SIG-M5 (cell line): Measurements from ENCODE around the gene DNAH1.

Experiments
- DNase-seq: peaks from one replicate; lab custom pipeline; 2025; lab: John Stamatoyannopoulos, UW

Gene DNAH1

DNA sequence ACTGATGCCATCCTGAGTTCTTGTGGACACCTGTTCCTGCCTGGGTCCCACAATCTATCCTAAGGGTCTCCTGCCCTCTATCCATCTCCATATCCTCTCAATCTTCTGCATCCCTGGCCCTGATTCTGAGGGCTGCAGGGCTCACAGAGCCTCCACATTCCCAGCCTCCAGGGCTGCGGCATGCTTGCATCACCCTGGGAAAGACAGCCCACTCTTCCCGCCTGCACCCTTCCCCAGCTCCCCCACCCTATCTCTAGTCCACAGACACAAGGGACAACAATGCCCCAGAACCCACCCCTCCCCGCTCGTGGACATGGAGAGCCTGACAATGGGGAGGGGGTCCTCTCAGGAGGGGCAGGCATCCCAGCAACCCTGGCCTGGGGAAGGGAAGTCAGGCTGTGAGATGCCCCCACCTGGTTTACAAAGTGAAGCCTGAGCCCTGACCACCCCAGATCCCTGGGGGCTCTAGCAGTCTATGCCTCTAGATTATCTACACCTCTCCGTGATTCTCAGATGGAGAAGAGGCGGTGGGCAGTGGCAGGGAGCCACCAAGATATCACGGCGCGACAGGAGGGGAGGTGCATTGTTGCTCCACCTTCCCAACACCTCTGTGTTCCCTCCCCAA, 118.5 kb downstream of the DNAH1 start:
- no peak for DNase-seq

DNA sequence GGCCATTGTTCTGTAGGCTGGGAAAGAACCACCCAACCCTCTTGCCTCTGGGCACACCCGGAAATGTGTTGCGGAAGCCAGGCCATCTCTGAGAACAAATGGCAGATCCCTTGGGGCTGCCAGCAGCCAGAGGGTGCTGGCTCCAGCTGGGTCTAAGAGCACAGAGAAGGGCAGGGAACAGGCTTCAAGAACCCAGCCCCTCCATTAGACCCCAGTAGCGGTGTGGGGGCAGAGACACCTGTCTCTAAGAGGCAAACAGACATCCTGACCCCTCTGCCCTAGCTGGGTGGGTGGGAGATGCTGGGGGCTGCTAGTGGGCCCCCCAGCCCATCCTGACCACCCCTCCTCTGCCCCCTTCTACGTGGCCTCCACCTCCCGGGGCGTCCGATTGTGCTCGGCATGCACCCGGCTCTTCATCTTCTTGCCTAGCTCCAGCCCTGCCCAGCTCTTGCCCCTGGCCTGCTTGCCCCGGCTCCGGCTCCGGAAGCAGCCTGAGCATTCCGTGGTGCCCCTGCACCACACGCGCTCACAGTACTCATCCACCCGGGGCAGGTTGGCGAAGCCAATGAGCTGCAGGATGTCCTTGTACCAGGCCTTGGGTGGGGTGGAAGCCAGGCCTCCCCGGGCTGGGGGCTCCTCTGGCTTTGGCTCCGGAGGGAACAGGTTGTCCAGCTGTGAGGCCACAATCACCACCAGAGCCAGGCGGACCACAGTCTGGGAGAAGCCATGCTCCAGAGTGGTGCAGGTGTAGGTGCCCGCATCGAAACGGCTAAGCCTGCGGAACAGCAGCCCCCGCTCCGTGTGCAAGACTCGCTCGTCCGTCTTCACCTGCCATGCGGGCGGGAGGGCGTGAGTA, 119.4 kb downstream of the DNAH1 start:
- DNase-seq: no peak

DNA sequence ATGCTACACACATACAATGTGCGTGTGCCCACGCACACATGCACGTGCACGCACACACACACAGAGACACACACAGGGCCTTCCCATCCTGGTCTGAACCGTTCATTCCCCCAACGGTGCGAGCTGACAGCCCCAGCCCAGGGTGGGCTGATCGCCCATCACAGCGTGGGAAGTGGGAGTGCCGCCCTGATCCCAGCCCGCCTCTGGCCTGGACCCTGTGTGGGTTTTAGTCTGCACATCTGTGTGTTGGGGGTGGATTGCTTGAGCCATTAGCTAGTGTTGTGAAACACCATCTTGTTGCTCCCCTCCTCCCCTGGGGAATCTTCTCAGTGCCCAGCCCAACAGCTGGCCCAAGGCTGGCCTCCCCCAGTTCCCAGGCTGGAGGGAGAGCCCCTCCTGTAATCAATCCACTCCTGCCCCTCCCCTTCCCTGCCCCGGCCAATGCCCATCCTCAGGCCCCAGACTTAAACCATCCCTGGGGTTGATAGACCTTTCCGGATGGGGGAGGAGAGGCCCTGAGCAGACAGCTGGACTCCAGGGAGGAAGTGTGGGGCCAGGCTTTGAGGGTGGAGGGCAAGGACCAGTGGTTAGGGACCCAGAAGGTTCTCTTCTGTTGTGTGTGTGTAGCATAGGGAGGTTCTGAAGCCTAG, 120.5 kb downstream of the DNAH1 start:
- no peak for DNase-seq

DNA sequence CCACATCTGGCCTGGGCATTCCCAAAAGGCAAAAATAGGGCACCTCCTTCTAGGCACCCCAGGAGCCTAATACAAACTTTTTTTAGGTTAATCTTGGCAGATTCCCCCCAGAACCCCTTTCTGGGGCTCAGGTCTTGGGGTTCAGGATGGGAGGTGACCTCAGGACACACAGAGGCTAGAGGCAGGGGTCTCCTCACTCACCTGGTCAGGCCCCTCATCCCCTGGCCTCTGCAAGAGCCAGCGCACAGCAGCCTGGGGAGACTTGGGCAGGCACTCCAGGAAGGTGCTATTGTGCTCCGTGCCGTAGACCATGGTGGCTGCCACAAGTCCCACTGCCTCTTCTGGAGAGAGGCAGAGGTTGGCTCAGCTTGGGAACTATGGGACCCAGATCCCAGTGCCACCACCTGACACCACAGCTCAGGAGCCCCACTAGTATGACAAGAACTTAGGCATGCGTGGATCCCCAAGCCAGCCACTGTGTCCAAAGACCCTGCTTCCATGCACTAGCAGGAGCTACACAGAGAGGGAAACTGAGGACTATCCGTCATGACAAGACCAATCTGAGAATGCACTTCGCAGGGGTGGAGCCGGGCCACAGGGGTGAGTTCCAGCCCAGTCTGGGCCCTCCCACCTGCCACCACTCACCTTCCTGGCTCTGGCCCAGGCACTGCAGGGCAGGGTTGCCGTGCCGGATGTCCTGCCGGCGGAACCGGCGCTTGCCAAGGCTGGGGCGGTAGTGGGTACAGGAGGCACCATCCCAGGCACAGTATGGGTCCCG, 121.4 kb downstream of the DNAH1 start:
- DNase-seq: no peak

DNA sequence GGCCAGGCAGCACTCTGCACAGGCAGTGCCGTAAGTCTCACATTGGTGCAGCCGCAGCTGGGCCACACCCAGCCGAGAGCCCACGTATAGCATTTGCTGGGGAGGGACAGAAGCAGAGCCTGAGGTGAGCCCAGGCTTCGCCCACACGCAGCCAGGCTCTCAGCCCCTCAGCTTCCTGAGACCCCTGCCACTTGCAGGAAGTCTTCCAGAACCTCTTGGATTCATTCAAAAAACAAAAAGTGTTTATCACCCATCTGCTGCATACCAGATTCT, 121.9 kb downstream of the DNAH1 start:
- DNase-seq: no peak

DNA sequence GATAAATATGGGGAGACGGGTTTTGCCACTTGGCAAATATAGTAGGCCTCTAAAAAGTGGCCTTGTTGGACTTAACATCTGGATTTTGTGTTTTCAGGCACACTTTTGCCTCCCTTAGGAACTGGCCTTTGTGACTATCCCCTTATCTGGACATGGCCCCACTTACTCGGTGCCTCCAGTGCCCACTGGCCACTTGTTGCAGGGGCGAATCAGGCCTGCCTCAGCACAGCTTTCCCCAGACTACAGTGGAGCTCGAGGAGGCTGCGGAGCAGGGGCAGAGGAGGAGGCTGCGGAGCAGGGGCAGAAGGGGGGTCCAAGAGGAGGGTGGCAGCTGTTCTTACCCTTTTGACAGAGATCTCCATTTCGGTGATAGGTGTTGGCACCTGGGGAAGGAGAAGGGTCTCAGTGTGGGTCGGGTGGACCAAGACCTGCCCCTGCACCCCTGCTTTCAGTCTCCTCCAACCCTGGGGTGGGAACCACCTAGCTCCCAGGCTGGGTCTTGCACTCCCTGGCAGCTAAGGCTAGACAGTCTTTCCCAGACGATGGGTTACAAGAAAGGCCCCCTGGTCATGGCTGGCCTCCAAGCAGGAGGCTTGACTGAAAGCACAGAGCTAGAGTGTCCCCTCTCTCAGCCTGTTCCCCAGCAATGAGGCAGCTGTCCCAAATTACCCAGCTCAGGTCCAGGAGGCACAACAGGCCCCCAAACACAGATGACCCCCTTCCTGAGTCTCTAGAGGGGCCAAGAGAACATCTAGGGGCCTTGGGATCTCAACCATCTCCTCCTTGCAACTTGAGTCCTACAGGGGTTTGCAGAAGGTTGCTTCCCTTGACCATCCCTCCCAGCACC, 122.7 kb downstream of the DNAH1 start:
- no peak for DNase-seq

DNA sequence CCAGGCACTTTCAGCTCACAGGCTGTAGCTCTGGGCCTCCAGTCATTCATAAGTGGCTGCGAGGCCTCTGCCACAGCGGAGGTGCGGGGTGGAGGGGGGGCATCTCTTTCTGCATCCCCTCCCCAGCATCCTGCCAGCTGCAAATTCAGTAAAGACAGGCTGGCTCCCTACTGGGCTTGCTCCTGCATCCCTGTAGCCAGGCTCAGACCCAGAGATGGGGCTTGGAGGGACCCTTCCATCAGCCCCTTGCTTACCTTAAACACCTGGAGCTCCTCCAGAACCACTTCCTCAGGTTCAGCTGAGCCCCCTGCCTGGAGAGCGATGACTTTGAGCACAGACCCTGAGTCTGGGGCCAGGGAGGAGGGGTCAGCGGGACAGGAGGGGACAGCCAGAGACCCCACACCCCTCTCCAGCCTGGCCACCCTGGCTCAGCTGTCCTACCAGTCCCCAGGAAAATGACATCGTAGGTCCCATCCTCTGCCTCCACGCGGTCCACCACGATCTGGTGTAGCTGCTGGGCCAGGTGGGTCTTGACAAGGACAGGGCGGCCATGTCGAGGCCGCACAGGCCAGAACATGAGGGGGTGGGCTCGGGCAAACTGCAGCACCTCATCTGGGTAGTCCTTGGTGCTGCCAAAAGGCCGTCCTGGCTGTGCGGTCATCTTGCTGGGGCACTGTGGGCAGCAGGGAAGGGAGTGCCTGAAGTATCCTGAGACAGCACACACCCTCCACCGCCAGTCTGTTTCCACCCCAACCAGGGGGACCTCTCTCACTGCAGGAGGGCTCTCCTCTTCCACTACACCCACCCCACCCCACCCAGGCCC, 123.5 kb downstream of the DNAH1 start:
- DNase-seq: no peak

DNA sequence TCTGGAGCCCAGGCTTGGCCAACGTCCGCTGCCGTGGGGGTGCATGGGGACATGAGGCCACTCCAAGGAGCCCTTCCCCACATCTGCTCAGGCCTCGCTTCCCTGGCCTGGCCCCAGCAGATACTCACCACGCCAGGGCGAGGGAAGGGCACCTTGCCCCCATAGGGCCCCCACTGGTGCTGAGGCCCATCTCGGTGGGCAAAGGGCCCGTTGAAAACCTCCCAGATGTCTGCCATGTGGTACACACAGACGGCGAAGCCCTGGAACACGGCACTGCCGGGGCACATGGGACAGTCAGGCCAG, 124.1 kb downstream of the DNAH1 start:
- DNase-seq: no peak

DNA sequence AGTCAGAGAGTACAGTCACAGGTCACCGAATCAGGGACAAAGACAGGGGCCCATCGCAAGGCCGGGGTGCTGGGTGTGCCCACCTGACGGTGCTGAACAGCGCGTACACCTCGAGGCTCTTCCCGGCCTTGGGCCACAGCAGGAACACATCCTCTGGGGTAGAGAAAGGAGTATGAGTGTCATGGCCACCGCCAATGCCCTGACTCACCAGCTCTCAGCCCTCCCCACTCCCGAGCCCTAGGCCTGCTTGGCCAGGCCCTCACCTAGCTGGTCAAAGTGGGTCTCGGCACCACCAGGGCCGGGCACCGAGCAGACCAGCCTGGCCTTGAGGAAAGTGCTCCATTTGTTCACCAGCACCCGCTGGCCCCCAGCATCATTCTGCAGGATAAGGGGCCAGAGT, 124.6 kb downstream of the DNAH1 start:
- no peak for DNase-seq

DNA sequence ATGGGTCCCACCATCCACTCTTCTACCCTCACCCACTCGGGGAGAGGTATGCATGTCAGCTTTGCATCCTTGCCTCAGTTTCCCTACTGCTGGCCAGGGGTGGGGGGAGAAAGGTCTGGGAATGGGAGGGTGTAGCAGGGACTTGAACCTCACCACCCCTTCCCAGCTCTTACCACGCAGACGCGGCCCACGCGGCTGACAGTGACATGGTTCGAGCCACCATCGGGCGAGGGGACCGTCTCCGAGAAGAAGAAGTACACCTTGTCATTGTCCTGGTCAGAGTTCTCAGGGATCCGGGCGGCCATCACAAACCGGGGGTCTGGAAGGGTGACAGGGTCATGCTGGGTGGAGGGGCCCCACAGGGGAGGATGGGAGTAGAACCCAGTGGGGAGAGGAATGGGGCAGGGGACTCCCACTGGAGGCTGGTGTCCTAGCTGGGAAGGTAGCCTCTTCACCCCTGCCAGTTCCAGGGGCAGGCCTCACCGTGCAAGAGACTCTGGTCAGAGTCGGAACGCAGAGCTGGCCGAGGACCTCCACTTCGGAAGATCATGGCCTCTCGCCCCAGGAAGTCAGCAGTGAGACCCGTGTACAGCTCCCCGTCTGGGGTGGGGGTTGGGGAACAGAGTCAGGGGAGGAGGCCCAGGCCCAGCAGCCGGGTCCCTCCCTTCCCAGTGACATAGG, 125.1 kb downstream of the DNAH1 start:
- DNase-seq: no peak

DNA sequence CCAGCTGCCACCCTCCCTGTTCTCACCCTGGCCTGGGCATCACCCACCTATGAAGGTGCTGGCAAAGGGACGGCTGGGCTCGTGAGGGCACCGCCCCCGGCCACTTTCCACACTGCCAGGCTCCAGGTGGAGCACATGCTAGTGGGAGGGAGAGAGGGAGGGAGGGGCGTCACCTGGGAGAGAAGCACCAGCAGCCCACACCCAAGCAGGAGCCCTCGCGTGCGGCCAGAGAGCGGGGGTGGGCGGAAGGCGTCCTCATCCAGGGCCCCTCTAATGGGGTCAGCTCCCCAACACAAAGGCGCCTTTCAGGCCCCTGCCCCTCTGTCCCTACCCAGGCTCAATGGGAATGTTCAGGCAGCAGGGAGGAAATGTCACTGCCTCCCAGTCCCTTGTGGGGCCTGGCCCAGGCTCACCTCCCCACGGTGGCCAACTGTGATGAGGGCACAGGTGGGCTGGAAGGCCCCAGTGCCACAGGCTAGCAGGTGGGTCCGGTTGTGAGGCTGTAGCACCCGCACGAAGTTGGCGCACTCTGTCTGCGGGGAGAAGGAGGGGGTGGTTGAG, 125.7 kb downstream of the DNAH1 start:
- no peak for DNase-seq

DNA sequence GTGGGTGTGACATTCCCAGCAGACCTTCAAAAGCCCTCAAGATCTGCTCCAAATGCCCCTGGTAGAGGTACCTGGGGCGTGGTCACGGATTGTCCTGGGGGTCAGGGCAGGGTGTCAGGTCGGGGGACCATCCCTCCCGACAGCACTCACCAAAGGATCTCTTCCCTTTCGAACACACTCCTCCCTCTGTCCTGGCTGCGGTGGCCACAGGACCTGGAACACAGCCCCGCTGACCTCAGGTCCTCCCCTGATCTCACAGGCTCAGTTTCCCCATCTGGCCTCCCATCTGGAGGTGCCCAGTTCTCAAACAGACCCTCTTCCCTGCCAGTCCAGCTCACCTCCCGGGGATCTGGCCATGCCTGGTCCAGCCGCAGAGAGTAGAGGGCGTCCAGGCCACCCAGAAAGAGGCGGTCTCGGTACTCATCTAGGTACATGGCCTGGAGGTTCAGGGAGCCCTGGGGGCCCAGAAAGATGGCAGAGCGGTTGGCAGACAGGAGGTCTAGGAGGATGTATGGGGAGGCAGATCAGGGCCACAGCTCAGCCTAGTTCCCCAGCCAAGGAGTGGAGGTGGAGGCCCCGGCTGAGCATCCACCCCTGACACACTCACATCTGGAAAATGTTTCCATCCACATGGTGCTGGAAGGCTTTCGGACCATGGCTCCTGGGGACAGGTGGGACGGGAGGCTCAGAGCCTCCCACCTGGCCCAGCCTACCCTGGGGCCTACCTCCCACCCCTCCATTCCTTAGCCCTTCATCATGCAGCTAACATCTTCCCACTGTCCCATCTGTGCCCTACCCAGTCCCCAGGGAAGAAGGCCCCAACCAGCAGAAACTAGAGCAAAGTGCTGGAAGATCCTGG, 126.5 kb downstream of the DNAH1 start:
- DNase-seq: no peak

DNA sequence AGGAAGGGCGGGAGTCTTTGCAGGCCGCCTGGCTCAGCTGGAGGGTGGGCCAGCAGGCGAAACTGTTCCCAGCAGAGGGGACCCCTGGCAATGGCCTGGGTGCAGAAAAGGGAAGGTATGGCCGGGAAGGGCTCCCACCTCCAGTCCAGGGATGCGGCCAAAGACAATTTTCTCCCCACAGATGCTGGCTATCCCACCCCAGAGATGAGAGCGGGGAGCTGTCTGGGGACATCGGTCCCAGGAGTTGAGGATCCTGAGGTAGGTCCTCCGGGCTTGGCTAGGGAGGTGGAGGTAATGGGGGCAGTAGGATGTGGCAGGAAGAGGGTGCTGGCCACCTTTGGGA, 127.1 kb downstream of the DNAH1 start:
- DNase-seq: no peak

DNA sequence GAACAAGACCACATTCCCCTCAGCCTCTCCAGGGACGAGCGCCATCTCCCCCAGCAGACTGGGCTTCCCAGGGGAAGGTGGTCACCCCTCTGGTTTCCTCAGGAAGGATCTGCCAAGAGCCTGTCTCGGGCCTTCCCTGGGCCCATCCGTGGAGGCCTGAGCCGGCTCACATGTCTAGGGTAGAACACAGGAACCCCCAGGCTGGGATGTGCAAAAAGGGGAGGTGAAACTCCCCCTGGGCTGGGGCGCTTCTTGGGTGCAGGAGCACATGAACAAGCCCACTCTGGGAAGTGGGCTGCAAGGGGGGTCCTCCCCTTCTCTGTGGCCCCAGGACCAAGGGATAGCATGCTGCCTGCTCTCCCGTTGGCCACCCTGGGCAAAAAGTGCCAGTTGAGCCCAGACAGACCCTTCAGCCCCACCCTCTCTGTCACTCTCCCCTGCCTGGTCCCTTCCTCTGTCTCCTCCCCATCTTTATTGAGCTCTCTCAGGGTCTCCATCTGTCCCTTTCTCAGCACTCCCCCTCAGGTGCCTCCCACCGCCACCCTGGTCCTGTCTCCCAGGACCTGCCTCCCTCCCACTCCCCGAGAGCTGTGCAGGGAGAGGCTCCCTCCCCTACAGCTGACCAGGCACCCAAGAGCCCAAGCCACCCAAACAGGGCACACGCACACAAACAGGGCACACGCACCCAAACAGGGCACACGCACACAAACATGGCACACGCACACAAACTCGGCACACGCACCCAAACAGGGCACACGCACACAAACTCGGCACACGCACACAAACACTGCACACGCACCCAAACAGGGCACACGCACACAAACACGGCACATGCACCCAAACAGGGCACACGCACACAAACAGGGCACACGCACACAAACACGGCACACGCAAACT, 127.9 kb downstream of the DNAH1 start:
- DNase-seq: no peak

DNA sequence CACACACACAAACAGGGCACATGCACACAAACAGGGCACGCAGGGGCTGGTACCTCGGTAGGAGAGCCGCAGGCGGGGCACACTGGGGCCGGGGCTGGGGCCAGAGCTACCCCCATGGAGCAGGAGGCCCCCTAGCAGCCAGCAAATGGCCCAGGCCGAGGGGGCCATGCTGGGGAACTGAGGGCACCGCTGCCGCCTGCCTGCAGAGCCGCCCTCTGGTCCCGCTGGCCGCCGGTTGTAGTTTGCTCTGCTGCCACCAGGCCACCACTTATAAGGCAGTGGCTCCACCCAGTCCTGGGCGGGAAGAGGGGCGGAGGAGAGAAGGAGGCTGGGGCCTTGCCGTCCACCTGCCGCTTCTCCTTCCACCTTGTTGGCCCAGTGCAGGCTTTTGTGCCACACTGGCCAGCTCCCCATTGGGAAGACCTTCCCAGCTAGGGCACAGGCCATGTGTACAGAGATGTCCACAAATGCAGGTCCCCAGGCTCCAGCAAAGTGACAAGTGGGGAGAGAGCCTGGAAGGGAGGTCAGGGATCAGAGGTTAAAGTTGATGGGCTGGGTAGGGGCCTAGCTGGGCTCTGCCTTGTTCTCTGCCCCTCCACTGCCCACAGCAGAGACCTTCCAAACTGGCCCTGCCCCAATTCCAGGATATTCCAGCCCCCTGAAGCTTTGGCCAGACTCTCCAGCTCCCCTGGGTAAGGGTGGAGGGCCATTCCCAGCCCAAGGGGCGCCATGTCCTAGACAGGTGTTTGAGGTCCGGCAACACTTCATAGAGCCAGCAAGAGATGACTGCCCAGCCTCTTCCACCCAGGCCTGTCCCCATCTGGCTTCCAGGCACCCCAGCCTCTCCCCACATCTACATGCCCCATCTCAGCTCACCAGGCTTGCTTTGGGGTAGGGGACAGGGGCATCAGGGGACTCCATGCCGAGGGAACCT, 129.0 kb downstream of the DNAH1 start, which contains the start of gene SEMA3G:
SEMA3G (minus strand) TSS at position 244 of the 934 bp plus-strand sequence; CDS start at position 168, 76 bp downstream.
- no peak for DNase-seq

DNA sequence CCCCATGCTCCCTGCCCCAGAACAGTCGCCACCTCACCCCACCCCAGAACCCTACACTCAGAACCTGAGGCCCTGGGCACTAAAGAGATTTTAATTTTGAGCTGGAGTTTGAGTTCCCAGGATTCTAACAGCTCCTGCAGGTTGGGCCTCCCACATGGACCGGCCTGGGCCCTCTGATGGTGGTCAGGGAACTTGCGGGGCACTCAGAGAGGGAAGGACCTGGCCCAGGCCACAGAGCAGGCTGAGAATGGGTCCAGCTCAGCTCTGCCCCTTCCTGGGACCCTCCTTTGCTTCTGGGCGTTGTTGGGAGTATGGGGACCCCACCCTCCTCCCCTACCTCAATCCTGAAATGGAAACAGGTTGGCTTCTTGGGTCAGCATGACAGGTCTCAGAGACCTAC, 129.9 kb downstream of the DNAH1 start:
- DNase-seq: no peak
